Measurements from ENCODE around the gene NBAS.
"Not testable (repeated sequence)": the region's sequence is repeated elsewhere in the genome, so short reads cannot be mapped to it uniquely, and the experiment has no call there.

NBAS gene

GRCh38 chr2:15354596-15355366 is 206.4 kb downstream of the NBAS start:
- no peak for DNase-seq

GRCh38 chr2:15352363-15352762 is 208.8 kb downstream of the NBAS start:
- DNase-seq: no peak

- no peak for DNase-seq
These were observed 212.5 kb downstream of the NBAS start for GRCh38 chr2:15348636-15349035.

- DNase-seq: no peak
These were observed 213.1 kb downstream of the NBAS start for GRCh38 chr2:15348045-15348444.

GRCh38 chr2:15346624-15347023 is 214.5 kb downstream of the NBAS start:
- DNase-seq: no peak

- DNase-seq: no peak
These were observed 223.0 kb downstream of the NBAS start for GRCh38 chr2:15337996-15338666.

- no peak for DNase-seq
These were observed 226.3 kb downstream of the NBAS start for GRCh38 chr2:15334644-15335326.

GRCh38 chr2:15331787-15332186 is 229.3 kb downstream of the NBAS start:
- DNase-seq: no peak

- DNase-seq: no peak
These were observed 235.8 kb downstream of the NBAS start for GRCh38 chr2:15325296-15325695.

- DNase-seq: no peak
These were observed 237.9 kb downstream of the NBAS start for GRCh38 chr2:15323227-15323626.

- not testable (repeated sequence) for DNase-seq
These were observed 239.7 kb downstream of the NBAS start for GRCh38 chr2:15321481-15321880.

GRCh38 chr2:15316370-15316814 is 244.7 kb downstream of the NBAS start:
- DNase-seq: peak; percentile 10

GRCh38 chr2:15315411-15315810 is 245.7 kb downstream of the NBAS start:
- no peak for DNase-seq

- DNase-seq: no peak
These were observed 247.5 kb downstream of the NBAS start for GRCh38 chr2:15313657-15314056.

GRCh38 chr2:15311926-15312325 is 249.2 kb downstream of the NBAS start:
- no peak for DNase-seq

- DNase-seq: no peak
These were observed 249.8 kb downstream of the NBAS start for GRCh38 chr2:15311201-15311907.

GRCh38 chr2:15307526-15307925 is 253.6 kb downstream of the NBAS start:
- no peak for DNase-seq

GRCh38 chr2:15306706-15307105 is 254.4 kb downstream of the NBAS start:
- no peak for DNase-seq

GRCh38 chr2:15303874-15304273 is 257.3 kb downstream of the NBAS start:
- no peak for DNase-seq

- no peak for DNase-seq
These were observed 259.0 kb downstream of the NBAS start for GRCh38 chr2:15302154-15302553.

GRCh38 chr2:15300624-15301573 is 260.2 kb downstream of the NBAS start:
- DNase-seq: no peak

GRCh38 chr2:15299904-15300520 is 261.1 kb downstream of the NBAS start:
- DNase-seq: no peak

Measured in activated gamma-delta T cell treated with Interleukin-2 at 50 U/mL for 16 hours (primary cell).